H1 (cell line): Measurements from ENCODE around the gene VSIG10L. TPM values are rescaled to one million over a fixed set of nuclear protein-coding genes. Genes with fewer than 3 reads are reported as not detected.

Source experiments
- CEBPB ChIP-seq: IDR thresholded peaks from 2 replicates; pipeline ENCODE4 v1.6.1; 2012; ENCODE audit warnings: low read depth, low read length
- CTCF ChIP-seq, 3 experiments: IDR thresholded peaks; 1 replicate in 2 of 3; 2 replicates in 1 of 3; pipeline versions ENCODE4 v1.5.1 to v1.6.1; 2011; ENCODE audit warnings: low read length in 3 of 3, mild to moderate bottlenecking in 3 of 3, inconsistent platforms in 2 of 3, low read depth in 1 of 3, moderate library complexity in 1 of 3; ENCODE audit not compliant: insufficient read depth in 1 of 3; ENCODE audit errors: control extremely low read depth in 1 of 3
- E2F6 ChIP-seq: IDR thresholded peaks from 2 replicates; pipeline ENCODE4 v1.6.1; 2012; ENCODE audit warnings: inconsistent platforms
- EGR1 ChIP-seq: IDR thresholded peaks from 2 replicates; pipeline ENCODE4 v1.6.1; 2011; ENCODE audit warnings: low read depth, low read length, borderline replicate concordance
- FOSL1 ChIP-seq: IDR thresholded peaks from 2 replicates; pipeline ENCODE4 v1.6.1; 2011; ENCODE audit warnings: mild to moderate bottlenecking, low read depth, low read length, moderate library complexity; ENCODE audit not compliant: insufficient read depth
- JUN ChIP-seq: IDR thresholded peaks from 2 replicates; pipeline ENCODE4 v1.6.1; 2011; ENCODE audit warnings: low read depth, mild to moderate bottlenecking, improper control_type of control experiment, low read length
- PHF8 ChIP-seq: fragments of 200-600 bp; sonication (generic); conservative IDR thresholded peaks from 2 replicates; pipeline ENCODE4 v1.7.1; 2012; ENCODE audit warnings: low read depth, mild to moderate bottlenecking, inconsistent platforms, low read length, moderate library complexity
- POLR2A ChIP-seq, 2 experiments: IDR thresholded peaks; 1 replicate in 1 of 2; 2 replicates in 1 of 2; pipeline ENCODE4 v1.6.1; 2011; ENCODE audit warnings: low read depth in 2 of 2, low read length in 2 of 2, mild to moderate bottlenecking in 2 of 2; ENCODE audit errors: control extremely low read depth in 1 of 2
- polyA plus RNA-seq, 7 experiments: library from polyadenylated mRNA; depleted of rRNA in 3 of 7; stranded (reverse) in 5 of 7; unstranded in 2 of 7; fragments of >200 nt in 5 of 7; fragments of 200-250 nt in 2 of 7; gene quantifications; 1 replicate in 5 of 7; 2 replicates in 1 of 7; 4 replicates in 1 of 7; pipeline versions ENCODE4 v1.2.1 to v1.2.3, GENCODE V29; 2011 to 2013; ENCODE audit warnings: missing spikeins in 2 of 7, mixed read lengths in 2 of 7
- total RNA-seq: library from RNA; stranded (reverse); fragmentation: NEBNext Ultra II Directional; extraction: Animal tissue kit (Norgen Biotek cat#: 25700); gene quantifications from 2 replicates; pipeline ENCODE4 v1.2.1, GENCODE V29; 2021

VSIG10L gene
- total and polyA plus RNA-seq, 2 of the 8 experiments (the other 6 are each of a cell fraction or from before 2014, with no cell fraction given), result 10.3 to 10.4 TPM

- TF ChIP-seq FOSL1 (no peak), PHF8 (peak; percentile 65), JUN (no peak), CEBPB (no peak), E2F6 (no peak), EGR1 (no peak), POLR2A (IDR thresholded peaks at IDR 0.05; ENCODE audit: control extremely low read depth in 1 of 2, low read depth in 2 of 2, low read length in 2 of 2) (peak in 1 of 2 experiments; percentile 50; a peak in 1 of 3 replicates), CTCF (IDR thresholded peaks at IDR 0.05; ENCODE audit: control extremely low read depth in 1 of 3, insufficient read depth in 1 of 3, low read depth in 1 of 3, low read length in 3 of 3) (no peak)
Measured at GRCh38 chr19:51367565-51368365, 25.8 kb upstream of the VSIG10L start (continued).
